HCT116 (cell line): ENCODE data around the gene TUBB4B. TPM values are rescaled to one million over a fixed set of nuclear protein-coding genes. Genes with fewer than 3 reads are reported as not detected.

Experiments used
- ATAC-seq: fragments of 200-7000 bp; cut with Tn5 transposase; 2 replicates; pipeline ENCODE4 v1.9.1; 2020; ENCODE audit warnings: mild to moderate bottlenecking, moderate library complexity
- BruUV-seq: library from RNA; stranded (reverse); fragments of 400-500 nt; replicated peaks from 2 replicates; lab custom pipeline; 2021; lab: Mats Ljungman, UMichigan
- CTCF ChIA-PET: fragments of 300-600 bp; sonication (Branson Sonifier 250); formaldehyde crosslinking; loops from one replicate; lab custom pipeline; 2021; ENCODE audit warnings: antibody characterized with exemption; lab: Charles Lee
- POLR2A ChIA-PET: fragments of 300-600, 350-600 bp; sonication (Branson Sonifier 250); formaldehyde crosslinking; loops from one replicate; lab custom pipeline; 2021; ENCODE audit warnings: antibody characterized with exemption; lab: Charles Lee
- RAD21 ChIA-PET, 2 experiments: fragments of 300-600 bp; sonication (Branson Sonifier 250); formaldehyde crosslinking; loops; one replicate each; lab custom pipeline; 2023; ENCODE audit warnings: low total read pairs in 2 of 2; ENCODE audit not compliant: uncharacterized antibody in 2 of 2, unreplicated experiment in 2 of 2, low non-redundant PET in 1 of 2; lab: Charles Lee
- DNase-seq: peaks from one replicate; pipeline ENCODE4 v3.0.0-alpha.2; 2010; ENCODE audit warnings: low read depth, low spot score
- H2AFZ ChIP-seq: fragments of 200-600 bp; shearing (Covaris generic), sonication (generic); 2 replicates; pipeline ENCODE4 v1.6.1; 2017; ENCODE audit warnings: low read depth, mixed run types, mixed read lengths, antibody characterized with exemption, low read length; ENCODE audit not compliant: poor library complexity, severe bottlenecking
- H3K27ac ChIP-seq: 2 replicates; pipeline ENCODE4 v1.5.1; 2012; ENCODE audit warnings: low read depth, low read length
- H3K27me3 ChIP-seq: fragments of 200-600 bp; sonication (generic); 2 replicates; pipeline ENCODE4 v1.6.1; 2016; ENCODE audit warnings: mixed run types, low read length, mixed read lengths; ENCODE audit not compliant: insufficient read depth
- H3K36me3 ChIP-seq, 2 experiments: fragments of 200-500 bp in 1 of 2; fragments of 200-600 bp in 1 of 2; sonication (Bioruptor generic) in 1 of 2; sonication (generic) in 1 of 2; 2 replicates each; pipeline versions ENCODE4 v1.5.1 to v1.6.1; 2014 to 2016; ENCODE audit warnings: low read length in 2 of 2, inconsistent platforms in 1 of 2, mixed read lengths in 1 of 2, mixed run types in 1 of 2; ENCODE audit not compliant: insufficient read depth in 2 of 2, control insufficient read depth in 1 of 2
- H3K4me1 ChIP-seq, 2 experiments: fragments of 200-600 bp in 1 of 2; sonication (generic) in 1 of 2; 2 replicates each; pipeline versions ENCODE4 v1.5.1 to v1.6.1; 2012 to 2017; ENCODE audit warnings: low read length in 2 of 2, inconsistent platforms in 1 of 2, mild to moderate bottlenecking in 1 of 2, mixed read lengths in 1 of 2, mixed run types in 1 of 2, moderate library complexity in 1 of 2; ENCODE audit not compliant: insufficient read depth in 2 of 2, control insufficient read depth in 1 of 2
- H3K4me2 ChIP-seq: fragments of 200-600 bp; sonication (generic); 2 replicates; pipeline ENCODE4 v1.6.1; 2017; ENCODE audit warnings: mixed run types, low read length, mixed read lengths
- H3K4me3 ChIP-seq, 2 experiments: fragments of 200-600 bp in 1 of 2; sonication (generic) in 1 of 2; replicated peaks in 1 of 2; 2 replicates each; pipeline ENCODE4 v1.5.1; 2011 to 2016; ENCODE audit warnings: low read length in 2 of 2, control low read depth in 1 of 2, low read depth in 1 of 2, mild to moderate bottlenecking in 1 of 2, mixed read lengths in 1 of 2, mixed run types in 1 of 2
- H3K79me2 ChIP-seq: fragments of 200-600 bp; sonication (generic); 2 replicates; pipeline ENCODE4 v1.6.1; 2017; ENCODE audit warnings: mild to moderate bottlenecking, mixed run types, low read length, moderate library complexity, mixed read lengths; ENCODE audit not compliant: insufficient read depth
- H3K9ac ChIP-seq: fragments of 200-600 bp; sonication (generic); 2 replicates; pipeline ENCODE4 v1.6.1; 2016; ENCODE audit warnings: low read length, mixed read lengths
- H3K9me2 ChIP-seq: fragments of 200-600 bp; sonication (generic), shearing (Covaris generic); 2 replicates; pipeline ENCODE4 v1.6.1; 2017; ENCODE audit warnings: mixed run types, mild to moderate bottlenecking, moderate library complexity; ENCODE audit not compliant: insufficient read depth
- H3K9me3 ChIP-seq, 2 experiments: fragments of 200-500 bp in 1 of 2; fragments of 200-600 bp in 1 of 2; sonication (Bioruptor generic) in 1 of 2; sonication (generic) in 1 of 2; 2 replicates each; pipeline ENCODE4 v1.6.1; 2014 to 2017; ENCODE audit warnings: low read length in 2 of 2, mixed read lengths in 2 of 2, inconsistent platforms in 1 of 2, low read depth in 1 of 2, mild to moderate bottlenecking in 1 of 2, mixed run types in 1 of 2, moderate library complexity in 1 of 2; ENCODE audit not compliant: control insufficient read depth in 1 of 2, insufficient read depth in 1 of 2
- H4K20me1 ChIP-seq: fragments of 200-600 bp; sonication (generic), shearing (Covaris generic); 2 replicates; pipeline ENCODE4 v1.6.1; 2017; ENCODE audit warnings: mixed run types, mild to moderate bottlenecking, moderate library complexity; ENCODE audit not compliant: insufficient read depth
- CEBPB ChIP-seq: IDR thresholded peaks from 2 replicates; pipeline ENCODE4 v1.6.1; 2012; ENCODE audit warnings: low read depth
- CTCF ChIP-seq, 3 experiments: fragments of 200-600 bp in 1 of 3; sonication (generic) in 1 of 3; IDR thresholded peaks in 2 of 3; conservative IDR thresholded peaks in 1 of 3; 2 replicates each; pipeline ENCODE4 v1.5.1; 2012 to 2017; ENCODE audit warnings: low read depth in 2 of 3, low read length in 2 of 3, antibody characterized with exemption in 1 of 3, borderline replicate concordance in 1 of 3, control low read depth in 1 of 3, mild to moderate bottlenecking in 1 of 3, mixed read lengths in 1 of 3, mixed run types in 1 of 3, moderate library complexity in 1 of 3; ENCODE audit not compliant: insufficient read depth in 1 of 3
- EGR1 ChIP-seq: IDR thresholded peaks from 2 replicates; pipeline ENCODE4 v1.6.1; 2012; ENCODE audit warnings: low read depth
- ELF1 ChIP-seq: IDR thresholded peaks from 2 replicates; pipeline ENCODE4 v1.6.1; 2012; ENCODE audit warnings: low read depth, borderline replicate concordance
- EZH2phosphoT487 ChIP-seq: fragments of 200-600 bp; IDR thresholded peaks from 2 replicates; pipeline ENCODE4 v1.6.1; 2018; ENCODE audit warnings: antibody characterized with exemption, borderline replicate concordance
- FOSL1 ChIP-seq: IDR thresholded peaks from 2 replicates; pipeline ENCODE4 v1.6.1; 2012; ENCODE audit warnings: low read depth
- POLR2AphosphoS5 ChIP-seq: IDR thresholded peaks from 2 replicates; pipeline ENCODE4 v1.6.1; 2011; ENCODE audit warnings: mild to moderate bottlenecking, low read depth, low read length, moderate library complexity
- SIN3A ChIP-seq: IDR thresholded peaks from 2 replicates; pipeline ENCODE4 v1.6.1; 2012; ENCODE audit warnings: low read depth
- SP1 ChIP-seq: IDR thresholded peaks from 2 replicates; pipeline ENCODE4 v1.6.1; 2012; ENCODE audit warnings: low read depth
- TCF7L2 ChIP-seq: IDR thresholded peaks from 2 replicates; pipeline ENCODE4 v1.7.0; 2011; ENCODE audit warnings: borderline replicate concordance, inconsistent platforms; ENCODE audit not compliant: insufficient read depth, insufficient read length; ENCODE audit errors: extremely low read depth
- YY1 ChIP-seq: IDR thresholded peaks from 2 replicates; pipeline ENCODE4 v1.6.1; 2011; ENCODE audit warnings: low read length, low read depth, moderate library complexity, mild to moderate bottlenecking; ENCODE audit not compliant: insufficient replicate concordance; ENCODE audit errors: extremely low read depth
- ZBTB33 ChIP-seq: IDR thresholded peaks from 2 replicates; pipeline ENCODE4 v1.6.1; 2011; ENCODE audit warnings: mild to moderate bottlenecking, low read length, moderate library complexity; ENCODE audit not compliant: insufficient replicate concordance; ENCODE audit errors: extremely low read depth
- ZFX ChIP-seq: fragments of 450-650 bp; IDR thresholded peaks from 2 replicates; pipeline ENCODE4 v1.6.1; 2017
- ZNF274 ChIP-seq: fragments of 200-500 bp; sonication (Bioruptor generic); IDR thresholded peaks from 2 replicates; pipeline ENCODE4 v1.6.1; 2014; ENCODE audit warnings: mild to moderate bottlenecking, low read depth, low read length, inconsistent platforms
- intact Hi-C: fragments of 100-400 bp; cut with micrococcal nuclease; formaldehyde crosslinking; loops from 2 replicates; pipeline ENCODE4 v1.10.0; 2022
- total RNA-seq: library from RNA; stranded (reverse); gene quantifications from one replicate; pipeline ENCODE4 v1.2.1, GENCODE V29; 2021; ENCODE audit not compliant: unreplicated experiment
- TF ChIP-seq, protein P1 (sequence below): IDR thresholded peaks from 2 replicates; pipeline ENCODE4 v1.6.1; 2012; ENCODE audit warnings: low read depth
- TF ChIP-seq, protein P2 (sequence below): IDR thresholded peaks from 2 replicates; pipeline ENCODE4 v1.6.1; 2012

The TUBB4B gene
- total RNA-seq, 1 experiment from 2014 or later = 502 TPM

DNA sequence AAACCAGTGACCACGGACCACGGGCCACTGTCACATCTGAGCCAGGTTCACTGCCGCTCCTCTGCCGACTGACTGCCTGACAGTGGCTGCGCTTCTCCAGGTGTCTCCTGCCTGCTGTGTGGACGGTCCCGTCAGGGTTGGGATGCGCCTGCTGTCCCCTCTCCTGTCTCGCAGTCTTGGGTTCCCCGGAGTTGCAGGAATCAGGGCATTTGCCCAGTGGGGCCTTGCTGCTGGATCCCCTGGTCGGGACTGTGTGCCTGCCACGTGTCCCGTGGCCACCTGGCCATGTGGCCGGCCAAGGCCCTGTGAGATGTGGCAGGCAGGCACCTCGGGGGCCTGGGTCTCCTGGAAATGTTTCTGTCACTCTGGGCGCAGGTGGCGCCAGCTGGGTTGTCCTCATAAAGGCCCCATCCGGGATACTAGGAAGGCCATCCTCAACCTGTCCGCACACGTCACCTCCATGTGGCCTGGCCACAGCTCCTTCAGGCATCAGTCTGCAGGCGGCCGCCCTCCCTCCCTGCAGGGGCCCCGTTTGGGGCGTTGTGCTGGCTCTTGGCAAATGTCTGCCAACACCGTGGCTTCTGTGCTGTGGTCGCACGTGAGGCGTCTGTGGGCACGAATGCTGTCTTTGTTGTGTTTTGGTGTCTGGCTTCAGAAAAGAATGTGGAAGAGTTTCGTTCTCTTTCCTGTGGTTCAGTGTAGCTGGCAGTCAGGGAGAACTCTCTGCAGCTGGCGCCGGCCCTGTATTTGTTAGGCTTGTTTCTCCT lies 30.0 kb downstream of the TUBB4B start:
- POLR2A ChIA-PET = no interaction called here
- Histone ChIP-seq H3K79me2 (no peaks in the 10 kb centered on the region), H3K4me2 (no peak overlapping the region), H3K27ac (no peak overlapping the region; the same call in 1 of the 2 replicates), H3K36me3 (peaks cover 8 to 25% of the 10 kb centered on the region in 2 experiments; a peak in 3 of 4 replicates), H3K9me2 (no peaks in the 10 kb centered on the region), H3K4me1 (peaks cover 20 to 25% of the 10 kb centered on the region in 2 experiments; a peak in 3 of 4 replicates), H3K9ac (no peak overlapping the region), H4K20me1 (no peaks in the 10 kb centered on the region), H3K9me3 (no peaks in the 10 kb centered on the region), H2AFZ (no peak overlapping the region), H3K4me3 (no peak overlapping the region), H3K27me3 (no peaks in the 10 kb centered on the region)
- CTCF ChIA-PET = no interaction called here
- no peak for ATAC-seq
- BruUV-seq = no TSS peak
- RAD21 ChIA-PET = no interaction called here
- intact Hi-C loops = no loop called here
- TF ChIP-seq CEBPB (no peak), SIN3A (no peak), YY1 (no peak), POLR2AphosphoS5 (no peak), TCF7L2 (no peak), EGR1 (no peak), ZNF274 (no peak), EZH2phosphoT487 (no peak), ZBTB33 (no peak), SP1 (no peak), CTCF (IDR thresholded peaks at IDR 0.05 in 2 of 3, conservative IDR thresholded peaks at IDR 0.05 in 1 of 3; ENCODE audit: borderline replicate concordance in 1 of 3, insufficient read depth in 1 of 3, low read depth in 2 of 3, low read length in 2 of 3) (no peak), ZFX (no peak), FOSL1 (no peak), ELF1 (no peak)
- TF ChIP-seq, protein P1, sequence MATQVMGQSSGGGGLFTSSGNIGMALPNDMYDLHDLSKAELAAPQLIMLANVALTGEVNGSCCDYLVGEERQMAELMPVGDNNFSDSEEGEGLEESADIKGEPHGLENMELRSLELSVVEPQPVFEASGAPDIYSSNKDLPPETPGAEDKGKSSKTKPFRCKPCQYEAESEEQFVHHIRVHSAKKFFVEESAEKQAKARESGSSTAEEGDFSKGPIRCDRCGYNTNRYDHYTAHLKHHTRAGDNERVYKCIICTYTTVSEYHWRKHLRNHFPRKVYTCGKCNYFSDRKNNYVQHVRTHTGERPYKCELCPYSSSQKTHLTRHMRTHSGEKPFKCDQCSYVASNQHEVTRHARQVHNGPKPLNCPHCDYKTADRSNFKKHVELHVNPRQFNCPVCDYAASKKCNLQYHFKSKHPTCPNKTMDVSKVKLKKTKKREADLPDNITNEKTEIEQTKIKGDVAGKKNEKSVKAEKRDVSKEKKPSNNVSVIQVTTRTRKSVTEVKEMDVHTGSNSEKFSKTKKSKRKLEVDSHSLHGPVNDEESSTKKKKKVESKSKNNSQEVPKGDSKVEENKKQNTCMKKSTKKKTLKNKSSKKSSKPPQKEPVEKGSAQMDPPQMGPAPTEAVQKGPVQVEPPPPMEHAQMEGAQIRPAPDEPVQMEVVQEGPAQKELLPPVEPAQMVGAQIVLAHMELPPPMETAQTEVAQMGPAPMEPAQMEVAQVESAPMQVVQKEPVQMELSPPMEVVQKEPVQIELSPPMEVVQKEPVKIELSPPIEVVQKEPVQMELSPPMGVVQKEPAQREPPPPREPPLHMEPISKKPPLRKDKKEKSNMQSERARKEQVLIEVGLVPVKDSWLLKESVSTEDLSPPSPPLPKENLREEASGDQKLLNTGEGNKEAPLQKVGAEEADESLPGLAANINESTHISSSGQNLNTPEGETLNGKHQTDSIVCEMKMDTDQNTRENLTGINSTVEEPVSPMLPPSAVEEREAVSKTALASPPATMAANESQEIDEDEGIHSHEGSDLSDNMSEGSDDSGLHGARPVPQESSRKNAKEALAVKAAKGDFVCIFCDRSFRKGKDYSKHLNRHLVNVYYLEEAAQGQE = no peak
- TF ChIP-seq, protein P2, sequence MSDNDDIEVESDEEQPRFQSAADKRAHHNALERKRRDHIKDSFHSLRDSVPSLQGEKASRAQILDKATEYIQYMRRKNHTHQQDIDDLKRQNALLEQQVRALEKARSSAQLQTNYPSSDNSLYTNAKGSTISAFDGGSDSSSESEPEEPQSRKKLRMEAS = no peak
- DNase-seq = no peak
